ENCODE data around the gene NTPCR. TPM values are rescaled to one million over a fixed set of nuclear protein-coding genes. Genes with fewer than 3 reads are reported as not detected.
"Not testable (repeated sequence)": the region's sequence is repeated elsewhere in the genome, so short reads cannot be mapped to it uniquely, and the experiment has no call there.

NTPCR gene
- total and polyA plus RNA-seq, 3 donors from 2014 or later: 25.5 to 85.1 (median 38.8) TPM

DNA sequence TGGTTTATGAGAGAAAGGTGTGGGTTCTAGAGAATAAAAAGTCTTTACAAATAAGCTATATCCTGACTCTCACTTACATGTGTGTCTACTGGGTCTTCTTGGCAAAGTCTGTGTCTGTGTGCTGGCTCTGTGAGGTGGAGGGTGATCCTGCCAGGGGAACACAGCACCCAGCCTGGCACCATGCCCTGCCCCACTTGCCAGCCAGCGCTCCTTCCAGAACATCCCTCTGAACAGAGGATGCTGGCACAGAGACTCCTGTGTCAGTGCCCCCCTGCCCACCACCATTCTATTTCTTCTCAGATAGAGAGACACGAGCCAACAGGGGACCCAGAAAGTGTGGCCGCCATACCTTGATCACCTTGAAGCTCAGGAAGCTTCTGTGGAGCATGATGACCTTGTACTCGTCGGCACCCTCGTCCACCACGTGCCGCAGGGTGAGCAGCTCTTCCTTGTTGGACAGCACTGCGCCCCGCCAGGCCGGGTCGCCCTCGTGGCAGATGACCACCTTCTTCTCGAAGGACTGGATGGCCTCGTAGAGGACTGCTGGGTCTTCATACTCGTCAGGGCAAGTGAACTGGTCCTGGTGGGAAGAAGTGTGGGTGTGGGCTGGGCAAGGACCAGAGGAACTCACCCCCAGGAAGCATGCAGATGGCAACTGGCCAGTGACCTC, 49.7 kb downstream of the NTPCR start:
- Histone ChIP-seq H3K36me3 (ENCODE audit: low read depth, missing control alignments) (no peaks in the 10 kb centered on the region), H3K27ac (no peak overlapping the region), H3K4me3 (no peak overlapping the region), H3K27me3 (no peaks in the 10 kb centered on the region), H3K4me1 (no peaks in the 10 kb centered on the region), H3K9me3 (no peaks in the 10 kb centered on the region)
- DNase-seq: no peak
- intact Hi-C loops (cut with DNase I; ENCODE audit: low total_unique reads): no loop called here
- WGBS, 2 donors: 93 to 98% methylated on average over 6 to 16 of the region's 16 CpGs
- TF ChIP-seq POLR2A (IDR thresholded peaks at IDR 0.05) (no peak), CTCF (IDR thresholded peaks at IDR 0.05) (no peak)

GRCh38 chr1:233003638-233004037, 53.2 kb downstream of the NTPCR start:
- WGBS, 2 donors: 94% methylated on average over 5 of the region's 5 CpGs
- H3K27ac ChIP-seq; DNase-seq; H3K36me3 ChIP-seq (ENCODE audit: low read depth, missing control alignments); H3K9me3 ChIP-seq; H3K4me1 ChIP-seq; intact Hi-C loops (cut with DNase I; ENCODE audit: low total_unique reads); H3K4me3 ChIP-seq; H3K27me3 ChIP-seq: not testable (repeated sequence)

- DNase-seq: no peak
- no peak for TF ChIP-seq CTCF (IDR thresholded peaks at IDR 0.05)
- TF ChIP-seq POLR2A (IDR thresholded peaks at IDR 0.05): no peak
- Histone ChIP-seq H3K9me3 (no peaks in the 10 kb centered on the region), H3K4me3 (no peak overlapping the region), H3K36me3 (ENCODE audit: low read depth, missing control alignments) (no peaks in the 10 kb centered on the region), H3K4me1 (no peaks in the 10 kb centered on the region), H3K27me3 (no peaks in the 10 kb centered on the region), H3K27ac (no peak overlapping the region)
- WGBS, 2 donors: 75 to 76% methylated on average over 9 of the region's 9 CpGs
- intact Hi-C loops (cut with DNase I; ENCODE audit: low total_unique reads): no loop called here
Measured at GRCh38 chr1:233004451-233004850, 54.0 kb downstream of the NTPCR start.

- H3K4me1 ChIP-seq: no peaks in the 10 kb centered on the region
- no peaks in the 10 kb centered on the region for H3K9me3 ChIP-seq
- intact Hi-C loops (cut with DNase I; ENCODE audit: low total_unique reads): no loop called here
- no peak for DNase-seq
- TF ChIP-seq CTCF (IDR thresholded peaks at IDR 0.05) (no peak), POLR2A (IDR thresholded peaks at IDR 0.05) (no peak)
- no peak overlapping the region for H3K4me3 ChIP-seq
- H3K27ac ChIP-seq: no peak overlapping the region
- no peaks in the 10 kb centered on the region for H3K27me3 ChIP-seq
- WGBS, 2 donors: 92 to 93% methylated on average over 5 of the region's 5 CpGs
- H3K36me3 ChIP-seq (ENCODE audit: low read depth, missing control alignments): no peaks in the 10 kb centered on the region
Measured at GRCh38 chr1:233005156-233005555, 54.7 kb downstream of the NTPCR start.

- no peak for DNase-seq
- H3K27ac ChIP-seq: no peak overlapping the region
- WGBS, 2 donors: 86 to 90% methylated on average over 8 of the region's 8 CpGs
Measured at GRCh38 chr1:233005703-233006102, 55.3 kb downstream of the NTPCR start.

More at GRCh38 chr1:233005703-233006102, 55.3 kb downstream of the NTPCR start:
- TF ChIP-seq CTCF (IDR thresholded peaks at IDR 0.05) (no peak), POLR2A (IDR thresholded peaks at IDR 0.05) (no peak)
- Histone ChIP-seq H3K4me3 (no peak overlapping the region), H3K4me1 (no peaks in the 10 kb centered on the region), H3K27me3 (no peaks in the 10 kb centered on the region), H3K9me3 (no peaks in the 10 kb centered on the region), H3K36me3 (ENCODE audit: low read depth, missing control alignments) (no peaks in the 10 kb centered on the region)
- intact Hi-C loops (cut with DNase I; ENCODE audit: low total_unique reads): no loop called here
